Activated CD4-positive, alpha-beta T cell treated with anti-CD3 and anti-CD28 coated beads for 36 hours (primary cell): ENCODE data around the gene TTN. TPM values are rescaled to one million over a fixed set of nuclear protein-coding genes. Genes with fewer than 3 reads are reported as not detected.

Experiments
- ATAC-seq: fragments of 200-7000 bp; cut with Tn5 transposase; one replicate; pipeline ENCODE4 v1.10.0; 2021; ENCODE audit warnings: mild to moderate bottlenecking, moderate library complexity
- CTCF ChIA-PET: fragments of 350-600 bp; sonication (Branson Sonifier 250); formaldehyde crosslinking; loops from one replicate; lab custom pipeline; 2021; ENCODE audit warnings: antibody characterized with exemption; lab: Charles Lee
- POLR2A ChIA-PET: fragments of 350-600 bp; sonication (Branson Sonifier 250); formaldehyde crosslinking; loops from one replicate; lab custom pipeline; 2021; ENCODE audit warnings: antibody characterized with exemption, inconsistent platforms; lab: Charles Lee
- DNase-seq: peaks from one replicate; pipeline ENCODE4 v3.0.0-alpha.2; 2020
- H3K27ac Mint-ChIP-seq: one replicate; pipeline ENCODE4 v1.8.0; 2021; ENCODE audit warnings: mixed read lengths
- H3K27me3 Mint-ChIP-seq: one replicate; pipeline ENCODE4 v1.8.0; 2021; ENCODE audit warnings: mixed read lengths
- H3K36me3 Mint-ChIP-seq: one replicate; pipeline ENCODE4 v1.8.0; 2021; ENCODE audit warnings: low read depth, mixed read lengths
- H3K4me1 Mint-ChIP-seq: one replicate; pipeline ENCODE4 v1.8.0; 2021; ENCODE audit warnings: mixed read lengths
- H3K4me3 Mint-ChIP-seq: one replicate; pipeline ENCODE4 v1.8.0; 2021; ENCODE audit warnings: mild to moderate bottlenecking, moderate library complexity, mixed read lengths
- H3K9me3 Mint-ChIP-seq: one replicate; pipeline ENCODE4 v1.8.0; 2021; ENCODE audit warnings: low read depth, mixed read lengths
- intact Hi-C, 2 experiments: fragments of 100-400 bp; cut with DNase I in 1 of 2; cut with micrococcal nuclease in 1 of 2; formaldehyde crosslinking; loops; one replicate each; pipeline versions ENCODE4 v1.14.2 to v1.15.1; 2022 to 2024; cut with DNase I, micrococcal nuclease
- total RNA-seq, 2 experiments: library from RNA; stranded (reverse); gene quantifications; one replicate each; pipeline ENCODE4 v1.2.3, GENCODE V29; 2021

The TTN gene
- total RNA-seq, 2 experiments from 2014 or later: 1.6 to 3.1 TPM

DNA sequence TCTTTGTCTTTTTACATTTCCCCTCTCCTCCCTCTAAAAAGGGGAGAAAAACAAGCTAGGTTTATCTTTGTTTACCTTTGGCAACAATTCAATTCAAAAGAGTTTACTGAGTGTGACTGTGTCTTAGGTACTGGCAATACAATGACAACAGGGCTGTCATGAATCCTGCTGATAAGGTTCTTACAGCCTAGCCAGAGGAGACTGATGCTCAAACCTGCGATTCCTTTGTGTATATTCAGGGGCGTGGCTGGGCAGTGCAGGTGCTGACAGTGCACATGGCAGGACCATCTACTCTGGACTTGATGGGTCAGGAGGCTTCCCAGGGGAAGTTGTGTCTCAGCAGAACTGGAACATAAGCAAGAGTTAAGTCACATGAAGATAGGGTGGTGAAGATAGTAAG is 23.2 kb upstream of the TTN start:
- Mint-ChIP-seq H3K27ac (no peak overlapping the region), H3K36me3 (peaks cover 11% of the 10 kb centered on the region), H3K4me3 (no peak overlapping the region), H3K27me3 (no peaks in the 10 kb centered on the region), H3K4me1 (peaks cover 16% of the 10 kb centered on the region), H3K9me3 (peaks cover 6% of the 10 kb centered on the region)
- intact Hi-C loops: no loop called here
- ATAC-seq: no peak
- ChIA-PET CTCF (interaction anchor here (1.5 kb wide), 1 partner anchor 12 kb away, joined by 3 read pairs; no protein-coding TSS in a partner anchor), POLR2A (no interaction called here)
- DNase-seq: no peak

DNA sequence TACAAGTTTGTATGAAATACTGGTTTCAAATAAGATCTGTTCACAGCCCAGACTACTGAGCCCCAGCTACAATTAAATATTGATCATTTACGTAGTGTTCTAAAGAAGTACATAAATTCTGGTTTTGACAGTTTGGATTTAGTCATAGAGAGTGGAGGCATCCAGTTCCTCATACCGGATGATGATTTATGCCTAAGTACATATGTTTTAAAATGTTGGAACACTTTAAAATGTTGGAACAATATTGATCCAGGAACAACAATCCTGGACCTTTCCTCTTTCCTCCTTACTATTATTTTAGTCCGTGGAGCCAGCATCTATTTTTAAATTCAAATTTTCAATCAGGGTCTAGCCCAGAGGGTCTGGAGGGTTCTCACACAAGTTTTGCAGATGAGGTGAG is 22.8 kb upstream of the TTN start:
- Mint-ChIP-seq H3K9me3 (peaks cover 6% of the 10 kb centered on the region), H3K36me3 (peaks cover 11% of the 10 kb centered on the region), H3K4me3 (no peak overlapping the region), H3K27ac (no peak overlapping the region), H3K4me1 (peaks cover 16% of the 10 kb centered on the region), H3K27me3 (no peaks in the 10 kb centered on the region)
- intact Hi-C loops: no loop called here
- ChIA-PET POLR2A (no interaction called here), CTCF (interaction anchor here (1.5 kb wide), 1 partner anchor 11 kb away, joined by 3 read pairs; no protein-coding TSS in a partner anchor)
- ATAC-seq (no peak), DNase-seq (no peak)

DNA sequence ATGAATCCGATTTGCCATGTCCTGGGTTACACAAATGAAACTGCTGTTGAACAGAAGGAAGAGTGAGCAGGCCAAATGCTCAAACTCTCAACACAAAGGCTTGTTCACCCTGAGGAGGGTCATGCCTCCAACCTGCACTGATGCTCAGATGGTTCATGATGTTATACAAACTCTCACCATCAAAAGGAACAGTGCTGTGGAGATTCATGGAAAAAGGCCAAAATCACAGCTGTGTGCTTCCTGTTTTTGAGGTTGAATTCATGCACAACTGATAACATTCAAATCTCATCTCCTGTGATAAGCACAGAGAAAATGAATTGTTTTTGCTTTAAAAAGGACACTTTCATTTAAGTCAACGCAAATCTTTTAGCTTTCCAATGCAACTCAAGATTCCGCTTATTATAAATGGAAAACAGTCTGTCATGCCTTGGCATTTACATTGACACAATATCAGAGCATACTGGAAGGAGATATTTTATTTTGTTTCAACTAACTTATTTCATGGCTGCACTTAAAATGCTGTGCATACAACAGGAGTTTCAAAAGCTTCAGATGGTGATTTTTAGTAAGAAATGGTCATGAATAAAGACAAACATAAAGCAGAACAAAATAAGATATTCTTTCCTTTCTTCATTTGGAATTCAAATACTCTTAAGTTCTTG is 22.2 kb upstream of the TTN start:
- Mint-ChIP-seq H3K27me3 (no peaks in the 10 kb centered on the region), H3K9me3 (peaks cover 6% of the 10 kb centered on the region), H3K4me3 (no peak overlapping the region), H3K4me1 (peaks cover 16% of the 10 kb centered on the region), H3K36me3 (peaks cover 11% of the 10 kb centered on the region), H3K27ac (no peak overlapping the region)
- ChIA-PET POLR2A (no interaction called here), CTCF (interaction anchor here (0.6 to 1.1 kb wide), 3 partner anchors 13 to 34 kb away, joined by 3 to 4 read pairs (median 3); no protein-coding TSS in a partner anchor)
- no peak for DNase-seq
- ATAC-seq: no peak
- intact Hi-C loops: no loop called here

DNA sequence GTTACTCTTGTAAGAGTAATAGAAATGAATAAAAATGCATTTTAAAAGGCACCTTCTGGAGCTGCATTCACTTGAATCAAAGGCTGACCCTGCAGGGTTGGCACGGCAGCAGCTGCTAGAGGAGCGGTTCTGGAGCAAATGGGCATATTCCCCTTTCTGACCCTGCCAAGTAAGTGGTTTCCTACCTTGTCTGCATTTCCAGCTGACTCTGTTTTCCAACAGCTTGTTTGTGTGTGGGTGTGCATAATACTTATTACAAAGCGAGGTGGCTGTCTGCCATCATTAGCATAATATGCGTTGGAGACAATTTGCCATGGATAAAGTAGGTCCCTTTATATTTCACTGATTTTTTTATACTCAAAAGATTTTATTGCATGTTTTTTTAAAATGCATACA is 21.3 kb upstream of the TTN start:
- no peak overlapping the region for H3K4me3 Mint-ChIP-seq
- POLR2A ChIA-PET: no interaction called here
- peaks cover 11% of the 10 kb centered on the region for H3K36me3 Mint-ChIP-seq
- H3K4me1 Mint-ChIP-seq: peaks cover 16% of the 10 kb centered on the region
- DNase-seq: no peak
- H3K9me3 Mint-ChIP-seq: peaks cover 6% of the 10 kb centered on the region
- no peak for ATAC-seq
- intact Hi-C loops: no loop called here
- H3K27me3 Mint-ChIP-seq: no peaks in the 10 kb centered on the region
- CTCF ChIA-PET: interaction anchor here (1.1 kb wide), 1 partner anchor 12 kb away, joined by 4 read pairs; no protein-coding TSS in a partner anchor
- H3K27ac Mint-ChIP-seq: no peak overlapping the region

DNA sequence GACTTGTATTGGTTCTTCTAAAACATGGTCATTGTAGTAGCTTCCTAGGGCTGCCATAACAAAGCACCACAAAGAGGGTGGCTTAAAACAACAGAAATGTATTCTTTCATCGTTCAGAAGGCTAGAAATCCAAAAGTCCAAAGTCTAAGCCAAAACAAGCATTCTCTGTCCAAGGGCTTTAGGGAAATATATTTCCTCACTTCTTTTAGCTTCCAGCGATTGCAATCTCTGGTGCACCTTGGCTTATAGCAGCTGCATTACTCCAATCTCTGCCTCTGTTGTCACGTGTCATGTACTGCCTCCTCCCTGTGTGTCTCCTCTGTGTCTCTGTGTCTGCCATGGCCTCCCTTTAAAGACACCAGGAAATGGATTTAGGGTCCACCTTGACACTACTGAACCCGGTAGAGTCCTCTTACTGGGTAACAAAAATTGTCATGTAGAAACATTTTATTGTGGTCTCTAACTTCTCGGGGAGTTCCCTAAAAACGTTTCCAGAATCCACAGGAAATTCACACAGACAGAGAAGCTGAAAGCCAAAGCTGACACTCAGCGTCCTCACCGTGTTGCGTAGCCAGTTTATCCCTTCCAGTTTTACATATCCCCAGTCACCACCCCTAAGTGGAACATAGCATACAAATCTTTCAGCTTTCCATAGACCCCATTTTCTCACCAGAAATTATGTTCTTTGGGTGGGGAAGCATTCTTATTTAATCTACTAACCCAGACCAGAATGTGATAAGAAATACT is 20.7 kb upstream of the TTN start:
- Mint-ChIP-seq H3K4me1 (peaks cover 16% of the 10 kb centered on the region), H3K27ac (no peak overlapping the region), H3K36me3 (peaks cover 11% of the 10 kb centered on the region), H3K27me3 (no peaks in the 10 kb centered on the region), H3K9me3 (peaks cover 6% of the 10 kb centered on the region), H3K4me3 (no peak overlapping the region)
- ChIA-PET POLR2A (no interaction called here), CTCF (interaction anchor here (0.5 to 1.1 kb wide), 2 partner anchors 11 to 58 kb away, joined by 3 to 4 read pairs; no protein-coding TSS in a partner anchor)
- intact Hi-C loops: no loop called here
- no peak for ATAC-seq
- DNase-seq: no peak

DNA sequence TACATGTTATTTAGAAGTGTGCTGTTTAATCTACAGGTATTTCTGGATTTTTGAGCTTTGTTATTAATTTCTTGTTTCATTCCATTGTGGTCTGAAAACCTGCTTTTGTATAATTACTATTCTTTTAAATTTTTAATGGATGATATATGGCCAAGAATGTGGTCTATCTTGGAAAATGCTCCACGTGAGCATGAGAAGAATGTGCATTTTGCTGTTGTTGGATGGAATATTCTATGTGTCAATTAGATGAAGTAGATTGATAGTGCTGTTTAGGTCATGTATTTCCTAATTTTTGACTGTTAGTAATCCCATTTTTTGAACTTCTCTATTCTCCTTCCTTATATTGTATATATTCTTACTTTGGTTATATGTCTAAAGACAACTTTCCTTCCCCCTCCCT is 19.9 kb upstream of the TTN start:
- POLR2A ChIA-PET: no interaction called here
- no peak for DNase-seq
- CTCF ChIA-PET: interaction anchor here (0.8 to 1.5 kb wide), 2 partner anchors 9 to 64 kb away, joined by 3 to 7 read pairs; no protein-coding TSS in a partner anchor
- ATAC-seq: no peak
- intact Hi-C loops: no loop called here
- H3K27me3 Mint-ChIP-seq: no peaks in the 10 kb centered on the region
- peaks cover 16% of the 10 kb centered on the region for H3K4me1 Mint-ChIP-seq
- H3K9me3 Mint-ChIP-seq: peaks cover 6% of the 10 kb centered on the region
- H3K4me3 Mint-ChIP-seq: no peak overlapping the region
- H3K36me3 Mint-ChIP-seq: peaks cover 11% of the 10 kb centered on the region
- no peak overlapping the region for H3K27ac Mint-ChIP-seq

DNA sequence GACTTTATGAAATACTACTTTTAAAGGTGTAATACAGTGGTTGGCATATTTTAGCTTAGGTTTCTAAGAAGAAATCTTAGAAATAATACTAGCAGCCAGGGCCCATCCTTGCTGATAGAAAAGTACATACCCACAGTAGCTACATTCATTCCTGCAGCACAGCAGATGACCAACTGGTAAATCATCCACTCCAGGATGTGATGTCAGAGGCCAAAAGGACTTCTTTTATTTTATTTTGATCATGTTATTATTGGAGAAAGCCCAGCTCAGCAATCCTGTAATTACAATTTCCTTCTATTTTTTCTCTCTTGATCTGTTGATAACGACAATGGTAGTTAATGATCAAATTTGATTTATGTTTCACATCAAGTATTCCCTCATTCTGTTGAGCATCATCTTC is 18.0 kb upstream of the TTN start:
- peaks cover 6% of the 10 kb centered on the region for H3K9me3 Mint-ChIP-seq
- intact Hi-C loops: no loop called here
- CTCF ChIA-PET: no interaction called here
- no peak overlapping the region for H3K4me3 Mint-ChIP-seq
- no peak overlapping the region for H3K27ac Mint-ChIP-seq
- ATAC-seq (no peak), DNase-seq (no peak)
- H3K27me3 Mint-ChIP-seq: no peaks in the 10 kb centered on the region
- peaks cover 15% of the 10 kb centered on the region for H3K4me1 Mint-ChIP-seq
- POLR2A ChIA-PET: no interaction called here
- peaks cover 11% of the 10 kb centered on the region for H3K36me3 Mint-ChIP-seq

DNA sequence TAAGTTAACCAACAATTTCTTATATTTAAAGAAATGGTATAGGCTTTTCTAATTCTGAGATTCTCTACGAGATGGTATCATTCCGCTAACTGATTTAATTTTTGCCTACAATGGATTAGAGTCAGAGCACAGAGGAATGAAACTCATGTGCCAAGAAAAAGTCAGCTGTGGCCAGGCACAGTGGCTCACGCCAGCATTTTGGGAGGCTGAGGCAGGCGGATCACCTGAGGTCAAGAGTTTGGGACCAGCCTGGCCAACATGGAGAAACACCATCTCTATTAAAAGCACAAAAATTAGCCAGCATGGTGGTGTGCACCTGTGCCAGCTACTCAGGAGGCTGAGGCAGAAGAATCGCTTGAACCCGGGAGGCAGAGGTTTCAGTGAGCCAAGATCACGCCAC is 17.0 kb upstream of the TTN start:
- Mint-ChIP-seq H3K27ac (no peak overlapping the region), H3K4me3 (no peak overlapping the region)

DNA sequence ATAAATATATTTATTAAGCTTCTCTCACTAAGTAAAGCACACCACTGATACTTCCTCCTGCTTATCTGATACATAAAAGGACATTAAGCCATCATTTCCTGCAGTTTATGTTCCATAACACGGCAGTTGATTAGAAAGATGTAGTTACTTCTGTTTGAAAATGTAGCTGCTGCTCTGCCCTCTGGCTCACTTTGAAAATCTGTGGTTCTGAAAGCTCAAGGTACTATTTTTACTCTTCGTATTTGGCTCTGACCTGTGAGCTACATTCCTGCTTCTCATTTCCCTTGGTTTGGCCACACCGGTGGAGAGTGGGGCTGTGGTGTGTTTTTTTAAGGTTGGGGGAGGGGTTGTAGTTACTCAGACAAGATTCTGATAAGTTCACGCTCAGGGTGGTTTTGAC is 12.8 kb upstream of the TTN start:
- H3K9me3 Mint-ChIP-seq: no peaks in the 10 kb centered on the region
- H3K27me3 Mint-ChIP-seq: no peaks in the 10 kb centered on the region
- peak; percentile 26 for DNase-seq
- intact Hi-C loops: no loop called here
- peak overlapping the region; percentile 75 for H3K27ac Mint-ChIP-seq
- H3K36me3 Mint-ChIP-seq: peaks cover 1% of the 10 kb centered on the region
- CTCF ChIA-PET: interaction anchor here (1.0 to 1.9 kb wide), 5 partner anchors 8 to 25 kb away, joined by 3 to 9 read pairs (median 6); no protein-coding TSS in a partner anchor
- peaks cover 6% of the 10 kb centered on the region for H3K4me1 Mint-ChIP-seq
- ATAC-seq: peak; percentile 49
- POLR2A ChIA-PET: interaction anchor here (0.7 kb wide), 1 partner anchor 767 kb away, joined by 3 read pairs; no protein-coding TSS in a partner anchor
- H3K4me3 Mint-ChIP-seq: peak overlapping the region; percentile 2

More for the DNA sequence above, 17.0 kb upstream of the TTN start:
- H3K9me3 Mint-ChIP-seq: peaks cover 6% of the 10 kb centered on the region
- no peaks in the 10 kb centered on the region for H3K27me3 Mint-ChIP-seq
- ATAC-seq (no peak), DNase-seq (no peak)
- intact Hi-C loops: no loop called here
- H3K36me3 Mint-ChIP-seq: peaks cover 8% of the 10 kb centered on the region
- ChIA-PET CTCF (interaction anchor here (0.6 to 0.9 kb wide), 2 partner anchors 124 to 334 kb away, joined by 3 read pairs; no protein-coding TSS in a partner anchor), POLR2A (no interaction called here)
- peaks cover 9% of the 10 kb centered on the region for H3K4me1 Mint-ChIP-seq

DNA sequence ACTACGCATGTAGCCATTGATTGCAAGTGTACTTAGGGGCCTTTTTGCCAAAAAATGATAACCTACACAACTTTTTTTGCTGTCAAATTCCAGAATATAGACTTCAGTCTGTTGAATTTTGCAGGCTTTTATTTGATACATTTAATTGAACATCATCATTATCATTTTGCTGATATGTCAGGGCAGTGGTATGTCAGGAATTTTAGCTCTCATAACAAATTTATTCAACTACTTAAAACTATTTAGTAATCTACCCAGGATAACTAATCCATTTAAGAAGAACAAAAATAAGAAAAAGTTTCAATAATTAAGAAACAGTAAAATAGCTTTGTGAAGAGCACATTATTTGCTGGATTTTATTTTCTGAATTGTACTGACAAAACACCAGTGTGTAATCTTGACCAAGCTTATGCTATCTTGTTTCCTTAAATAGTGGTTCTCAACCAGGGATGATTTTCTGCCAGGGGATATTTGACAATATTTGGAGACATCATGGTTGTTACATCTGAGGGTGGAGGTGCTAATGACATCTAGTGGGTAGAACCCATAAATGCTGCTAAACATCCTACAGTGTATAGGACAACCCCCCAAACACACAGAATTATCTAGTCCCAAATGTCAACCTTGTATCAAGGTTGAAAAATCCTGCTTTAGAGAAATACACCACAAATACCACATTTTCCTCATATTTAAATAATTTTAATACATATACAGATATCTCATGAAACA is 12.1 kb upstream of the TTN start:
- intact Hi-C loops: no loop called here
- Mint-ChIP-seq H3K36me3 (peaks cover 1% of the 10 kb centered on the region), H3K27ac (no peak overlapping the region), H3K27me3 (no peaks in the 10 kb centered on the region), H3K9me3 (no peaks in the 10 kb centered on the region), H3K4me3 (no peak overlapping the region), H3K4me1 (peaks cover 6% of the 10 kb centered on the region)
- no peak for ATAC-seq
- no peak for DNase-seq
- CTCF ChIA-PET: interaction anchor here (1.0 to 1.9 kb wide), 6 partner anchors 8 to 58 kb away, joined by 3 to 9 read pairs (median 4); no protein-coding TSS in a partner anchor
- POLR2A ChIA-PET: no interaction called here

DNA sequence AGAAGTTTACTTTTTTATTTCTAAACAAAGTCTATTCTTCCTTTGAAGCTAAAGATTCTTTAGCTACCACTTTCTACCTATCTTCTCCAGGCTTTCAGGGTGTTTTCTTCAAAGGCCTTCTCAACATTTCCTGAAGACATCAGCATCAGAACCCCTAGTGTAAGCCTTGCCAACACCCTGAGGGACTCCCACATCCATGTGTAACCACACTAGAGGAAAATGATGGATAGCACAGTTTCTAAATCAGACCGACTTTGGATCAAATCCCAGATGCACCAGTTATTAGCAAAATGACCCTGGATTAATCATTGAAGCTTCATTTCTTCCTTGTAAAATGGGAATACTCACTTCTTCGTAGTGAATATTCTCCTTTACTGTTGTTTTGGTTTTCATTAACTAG is 4.7 kb upstream of the TTN start:
- ATAC-seq (no peak), DNase-seq (no peak)
- intact Hi-C loops: no loop called here
- peaks cover 1% of the 10 kb centered on the region for H3K36me3 Mint-ChIP-seq
- ChIA-PET POLR2A (interaction anchor here (0.5 to 0.6 kb wide), 2 partner anchors 60 to 428 kb away, joined by 3 read pairs; no protein-coding TSS in a partner anchor), CTCF (interaction anchor here (1.1 to 1.8 kb wide), 4 partner anchors 8 to 65 kb away, joined by 3 to 6 read pairs (median 4); no protein-coding TSS in a partner anchor)
- no peaks in the 10 kb centered on the region for H3K4me1 Mint-ChIP-seq
- no peaks in the 10 kb centered on the region for H3K9me3 Mint-ChIP-seq
- no peak overlapping the region for H3K27ac Mint-ChIP-seq
- no peak overlapping the region for H3K4me3 Mint-ChIP-seq
- no peaks in the 10 kb centered on the region for H3K27me3 Mint-ChIP-seq
